IMR-90 (cell line): ENCODE measurements around the gene BTBD17.

Experiments
- BHLHE40 ChIP-seq: fragments of 150-350 bp; IDR thresholded peaks from 2 replicates; pipeline ENCODE4 v1.6.1; 2016; ENCODE audit warnings: mild to moderate bottlenecking, low read depth, low read length
- CEBPB ChIP-seq: IDR thresholded peaks from 2 replicates; pipeline ENCODE4 v1.6.1; 2012; ENCODE audit warnings: low read depth, low read length, improper control_type of control experiment
- CHD1 ChIP-seq: IDR thresholded peaks from 2 replicates; pipeline ENCODE4 v1.6.1; 2012; ENCODE audit warnings: low read depth, low read length, improper control_type of control experiment
- FOS ChIP-seq: fragments of 150-350 bp; IDR thresholded peaks from 2 replicates; pipeline ENCODE4 v1.6.1; 2016; ENCODE audit warnings: low read depth, low read length
- MAFK ChIP-seq: IDR thresholded peaks from 2 replicates; pipeline ENCODE4 v1.6.1; 2012; ENCODE audit warnings: low read depth, low read length, improper control_type of control experiment
- MXI1 ChIP-seq: IDR thresholded peaks from 2 replicates; pipeline ENCODE4 v1.6.1; 2012; ENCODE audit warnings: low read depth, mild to moderate bottlenecking, low read length, moderate library complexity, borderline replicate concordance
- NFE2L2 ChIP-seq: fragments of 150-350 bp; IDR thresholded peaks from 2 replicates; pipeline ENCODE4 v1.6.1; 2016; ENCODE audit warnings: low read depth, mild to moderate bottlenecking, low read length
- POLR2A ChIP-seq: IDR thresholded peaks from 2 replicates; pipeline ENCODE4 v1.6.1; 2012; ENCODE audit warnings: mild to moderate bottlenecking, low read depth, low read length
- RAD21 ChIP-seq: IDR thresholded peaks from 2 replicates; pipeline ENCODE4 v1.6.1; 2012; ENCODE audit warnings: low read length, improper control_type of control experiment
- RFX5 ChIP-seq: IDR thresholded peaks from 2 replicates; pipeline ENCODE4 v1.8.0; 2012; ENCODE audit warnings: low read depth, mild to moderate bottlenecking, low read length, moderate library complexity
- SMC3 ChIP-seq: fragments of 150-350 bp; IDR thresholded peaks from 2 replicates; pipeline ENCODE4 v1.6.1; 2016; ENCODE audit warnings: low read depth, mild to moderate bottlenecking, antibody characterized with exemption, low read length, moderate library complexity
- TF ChIP-seq, protein P1 (sequence below): conservative IDR thresholded peaks from 2 replicates; pipeline ENCODE4 v1.5.1; 2012; ENCODE audit warnings: mild to moderate bottlenecking, low read depth, low read length, improper control_type of control experiment
- TF ChIP-seq, protein P2 (sequence below): fragments of 150-350 bp; IDR thresholded peaks from 2 replicates; pipeline ENCODE4 v1.6.1; 2017; ENCODE audit warnings: mild to moderate bottlenecking, antibody characterized with exemption, low read length, low read depth
- TF ChIP-seq, protein P3 (sequence below): fragments of 150-350 bp; IDR thresholded peaks from 2 replicates; pipeline ENCODE4 v1.6.1; 2016; ENCODE audit warnings: low read depth, mild to moderate bottlenecking, low read length, moderate library complexity, borderline replicate concordance

DNA sequence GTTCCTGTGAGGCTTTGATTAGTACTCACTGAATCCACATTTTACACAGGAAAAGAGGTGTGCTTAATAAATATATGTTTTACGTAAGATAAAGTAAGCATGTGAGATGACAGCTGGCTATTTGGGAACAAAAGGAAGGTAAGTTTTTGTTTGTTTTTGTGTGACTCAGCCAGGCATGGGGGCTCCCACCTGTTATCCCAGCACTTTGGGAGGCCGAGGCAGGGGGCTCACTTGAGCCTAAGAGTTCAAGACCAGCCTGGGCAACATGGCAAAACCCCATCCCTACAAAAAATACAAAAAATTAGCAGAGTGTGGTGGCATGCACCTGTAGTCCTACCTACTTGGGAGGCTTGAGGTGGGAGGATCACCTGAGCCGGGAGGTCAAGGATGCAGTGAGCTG lies 23.5 kb upstream of the BTBD17 start:
- TF ChIP-seq, protein P1, sequence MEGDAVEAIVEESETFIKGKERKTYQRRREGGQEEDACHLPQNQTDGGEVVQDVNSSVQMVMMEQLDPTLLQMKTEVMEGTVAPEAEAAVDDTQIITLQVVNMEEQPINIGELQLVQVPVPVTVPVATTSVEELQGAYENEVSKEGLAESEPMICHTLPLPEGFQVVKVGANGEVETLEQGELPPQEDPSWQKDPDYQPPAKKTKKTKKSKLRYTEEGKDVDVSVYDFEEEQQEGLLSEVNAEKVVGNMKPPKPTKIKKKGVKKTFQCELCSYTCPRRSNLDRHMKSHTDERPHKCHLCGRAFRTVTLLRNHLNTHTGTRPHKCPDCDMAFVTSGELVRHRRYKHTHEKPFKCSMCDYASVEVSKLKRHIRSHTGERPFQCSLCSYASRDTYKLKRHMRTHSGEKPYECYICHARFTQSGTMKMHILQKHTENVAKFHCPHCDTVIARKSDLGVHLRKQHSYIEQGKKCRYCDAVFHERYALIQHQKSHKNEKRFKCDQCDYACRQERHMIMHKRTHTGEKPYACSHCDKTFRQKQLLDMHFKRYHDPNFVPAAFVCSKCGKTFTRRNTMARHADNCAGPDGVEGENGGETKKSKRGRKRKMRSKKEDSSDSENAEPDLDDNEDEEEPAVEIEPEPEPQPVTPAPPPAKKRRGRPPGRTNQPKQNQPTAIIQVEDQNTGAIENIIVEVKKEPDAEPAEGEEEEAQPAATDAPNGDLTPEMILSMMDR, result no peak
- TF ChIP-seq MXI1 (no peak), FOS (no peak), BHLHE40 (no peak), RFX5 (no peak), RAD21 (no peak), POLR2A (no peak), CEBPB (no peak), CHD1 (no peak), SMC3 (no peak), MAFK (no peak), NFE2L2 (no peak)
- TF ChIP-seq, protein P2, sequence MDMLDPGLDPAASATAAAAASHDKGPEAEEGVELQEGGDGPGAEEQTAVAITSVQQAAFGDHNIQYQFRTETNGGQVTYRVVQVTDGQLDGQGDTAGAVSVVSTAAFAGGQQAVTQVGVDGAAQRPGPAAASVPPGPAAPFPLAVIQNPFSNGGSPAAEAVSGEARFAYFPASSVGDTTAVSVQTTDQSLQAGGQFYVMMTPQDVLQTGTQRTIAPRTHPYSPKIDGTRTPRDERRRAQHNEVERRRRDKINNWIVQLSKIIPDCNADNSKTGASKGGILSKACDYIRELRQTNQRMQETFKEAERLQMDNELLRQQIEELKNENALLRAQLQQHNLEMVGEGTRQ, result no peak
- TF ChIP-seq, protein P3, sequence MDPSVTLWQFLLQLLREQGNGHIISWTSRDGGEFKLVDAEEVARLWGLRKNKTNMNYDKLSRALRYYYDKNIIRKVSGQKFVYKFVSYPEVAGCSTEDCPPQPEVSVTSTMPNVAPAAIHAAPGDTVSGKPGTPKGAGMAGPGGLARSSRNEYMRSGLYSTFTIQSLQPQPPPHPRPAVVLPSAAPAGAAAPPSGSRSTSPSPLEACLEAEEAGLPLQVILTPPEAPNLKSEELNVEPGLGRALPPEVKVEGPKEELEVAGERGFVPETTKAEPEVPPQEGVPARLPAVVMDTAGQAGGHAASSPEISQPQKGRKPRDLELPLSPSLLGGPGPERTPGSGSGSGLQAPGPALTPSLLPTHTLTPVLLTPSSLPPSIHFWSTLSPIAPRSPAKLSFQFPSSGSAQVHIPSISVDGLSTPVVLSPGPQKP, result no peak
